HUDEP-2 (cell line): Measurements from ENCODE around the gene VPS8.
"Not testable (repeated sequence)": the region's sequence is repeated elsewhere in the genome, so short reads cannot be mapped to it uniquely, and the experiment has no call there.

Experiments used
- DNase-seq, 76 experiments: peaks; one replicate each; lab custom pipeline; 2025; ENCODE audit not compliant: unreplicated experiment in 76 of 76; lab: John Stamatoyannopoulos, UW

Gene VPS8

DNA sequence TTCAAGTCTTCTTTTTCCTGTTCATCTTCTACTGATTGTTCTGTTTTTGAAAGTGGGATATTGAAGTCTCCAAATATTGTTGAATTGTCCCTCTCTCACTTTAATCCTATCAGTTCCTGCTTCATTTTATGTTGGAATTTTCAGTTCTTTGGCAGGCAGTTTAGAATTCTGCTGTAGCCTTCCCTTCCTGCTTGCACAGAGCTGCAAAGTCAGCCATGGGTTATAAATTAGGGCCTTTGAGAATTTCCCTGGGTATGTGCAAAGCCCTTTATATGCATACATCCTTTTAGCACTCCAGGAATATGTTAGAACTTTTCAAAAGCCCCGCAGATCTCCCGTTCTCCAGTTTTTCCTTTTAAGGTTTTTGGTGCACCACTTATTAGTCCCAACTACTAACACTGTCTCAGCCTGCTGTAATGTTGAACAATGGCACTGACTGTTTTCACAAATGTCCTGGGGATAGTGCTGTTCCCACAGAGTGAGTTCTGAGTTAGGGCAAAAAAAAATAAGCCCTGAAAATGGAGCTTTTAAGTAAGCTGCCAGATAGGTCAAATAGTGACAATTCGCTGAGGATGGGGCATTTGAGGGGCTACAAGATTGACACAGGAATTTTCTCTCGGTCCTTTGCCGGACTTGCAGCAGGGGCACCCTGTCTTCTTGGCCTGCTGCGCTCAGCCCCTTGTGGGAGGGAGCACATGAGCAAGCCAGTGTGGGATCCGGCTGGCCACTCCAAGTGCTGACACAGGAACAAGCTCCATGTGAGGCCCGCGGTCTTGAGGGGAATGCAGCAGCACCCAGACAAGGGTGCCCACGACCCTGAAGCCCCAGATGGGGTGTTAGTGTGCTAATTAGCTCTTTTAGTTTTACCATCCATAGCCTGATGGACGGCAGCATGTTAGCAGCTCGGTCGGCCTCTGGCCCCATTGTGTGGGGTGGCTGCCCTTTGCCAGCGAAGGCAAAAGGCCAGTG lies 96.0 kb downstream of the VPS8 start:
- no peak for DNase-seq

GRCh38 chr3:184908859-184909258 lies 96.9 kb downstream of the VPS8 start:
- no peak for DNase-seq

DNA sequence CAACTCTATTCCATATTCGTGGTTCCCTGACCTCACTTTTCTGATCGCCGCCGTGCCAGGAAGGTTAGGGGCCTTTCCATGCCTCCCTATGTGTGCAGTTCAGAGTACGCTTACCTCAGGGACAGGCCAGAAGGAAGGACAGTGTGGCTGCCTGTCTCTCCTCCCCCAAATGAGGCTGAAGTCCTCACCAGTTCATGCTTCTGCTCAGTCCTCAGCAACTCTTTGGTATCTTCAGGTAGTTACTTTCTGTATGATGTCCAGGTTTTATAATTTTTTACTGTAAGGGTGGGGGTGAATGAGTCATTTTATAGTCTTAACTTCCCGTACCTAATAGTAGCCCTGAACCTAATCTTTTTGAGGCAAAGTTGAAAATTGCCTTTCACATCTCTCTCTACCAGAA lies 98.7 kb downstream of the VPS8 start:
- DNase-seq: no peak

DNA sequence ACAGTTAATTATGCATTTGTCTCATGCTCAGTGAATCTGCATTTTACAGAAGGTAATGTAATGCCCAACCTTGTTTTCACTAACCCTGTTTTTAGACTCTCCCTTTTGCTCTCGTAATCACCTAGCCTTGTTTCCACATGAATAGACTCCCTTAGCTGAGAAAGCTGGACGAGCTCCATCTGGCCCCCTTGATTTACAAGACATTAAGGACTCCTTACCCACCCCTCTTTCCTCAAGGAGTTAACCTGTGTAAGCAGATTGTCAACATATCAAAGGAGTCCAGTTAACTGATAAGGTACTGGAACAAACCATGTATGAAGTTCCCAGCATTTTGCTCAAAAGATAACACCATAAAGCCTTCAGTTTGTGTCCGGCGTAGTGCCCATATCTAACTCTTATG lies 99.6 kb downstream of the VPS8 start:
- DNase-seq: peak in 10 of 76 experiments; percentile 2 to 17 (median 4)

GRCh38 chr3:184912163-184912562 lies 100.2 kb downstream of the VPS8 start:
- DNase-seq: no peak

GRCh38 chr3:184914628-184915027 lies 102.7 kb downstream of the VPS8 start:
- no peak for DNase-seq

GRCh38 chr3:184918750-184919149 lies 106.8 kb downstream of the VPS8 start:
- DNase-seq: no peak

GRCh38 chr3:184919651-184920050 lies 107.7 kb downstream of the VPS8 start:
- DNase-seq: no peak

DNA sequence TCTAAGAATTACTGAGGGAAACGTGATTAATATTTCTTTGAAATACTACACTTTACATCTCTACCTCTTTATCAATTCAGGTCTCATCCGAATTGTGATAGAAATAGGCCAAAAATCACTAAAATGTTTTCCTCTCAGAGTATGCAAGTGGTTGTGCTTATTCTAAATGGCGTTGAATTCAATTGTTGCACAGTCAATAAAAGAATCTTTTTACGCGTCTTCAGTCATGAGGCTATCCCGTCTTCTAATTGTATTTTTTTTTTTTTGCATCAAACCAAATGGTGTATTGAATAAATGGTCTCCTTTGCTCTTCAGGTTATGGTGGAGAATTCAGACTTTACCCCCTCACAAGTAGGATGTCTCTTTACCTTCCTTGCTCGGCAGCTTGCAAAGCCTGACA lies 112.6 kb downstream of the VPS8 start:
- no peak for DNase-seq

- no peak for DNase-seq
Measured at GRCh38 chr3:184927796-184928315, 115.9 kb downstream of the VPS8 start.

GRCh38 chr3:184932777-184933176 lies 120.8 kb downstream of the VPS8 start:
- no peak for DNase-seq

GRCh38 chr3:184937611-184938010 lies 125.6 kb downstream of the VPS8 start:
- DNase-seq: no peak

DNA sequence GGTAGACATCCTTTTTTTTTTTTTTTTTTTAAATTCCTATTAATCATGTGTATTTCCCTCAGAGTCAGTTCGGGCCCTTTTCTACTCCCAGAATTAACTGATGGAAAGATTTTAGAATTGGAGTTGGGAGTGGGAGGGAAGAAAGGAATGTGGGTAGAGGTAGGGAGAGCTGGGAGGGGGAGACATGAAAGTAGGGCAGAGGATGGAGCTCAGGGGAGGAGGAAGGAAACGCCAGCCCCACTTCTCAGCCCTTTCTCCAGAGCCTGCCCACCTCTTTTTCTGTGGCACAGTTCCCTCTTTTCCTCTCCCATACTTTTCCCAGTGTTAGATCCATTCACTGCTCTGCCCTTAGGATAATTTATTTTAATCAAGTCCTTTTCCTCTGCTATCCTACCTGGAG lies 129.4 kb downstream of the VPS8 start:
- DNase-seq: no peak

- DNase-seq: no peak
Measured at GRCh38 chr3:184942735-184943134, 130.8 kb downstream of the VPS8 start.

GRCh38 chr3:184944241-184944640 lies 132.3 kb downstream of the VPS8 start:
- DNase-seq: no peak

- no peak for DNase-seq
Measured at GRCh38 chr3:184945886-184946625, 134.1 kb downstream of the VPS8 start.

GRCh38 chr3:184946917-184947316 lies 135.0 kb downstream of the VPS8 start:
- no peak for DNase-seq

- DNase-seq: no peak
Measured at GRCh38 chr3:184949251-184949965, 137.4 kb downstream of the VPS8 start.

GRCh38 chr3:184950816-184951215 lies 138.8 kb downstream of the VPS8 start:
- not testable (repeated sequence) for DNase-seq

DNA sequence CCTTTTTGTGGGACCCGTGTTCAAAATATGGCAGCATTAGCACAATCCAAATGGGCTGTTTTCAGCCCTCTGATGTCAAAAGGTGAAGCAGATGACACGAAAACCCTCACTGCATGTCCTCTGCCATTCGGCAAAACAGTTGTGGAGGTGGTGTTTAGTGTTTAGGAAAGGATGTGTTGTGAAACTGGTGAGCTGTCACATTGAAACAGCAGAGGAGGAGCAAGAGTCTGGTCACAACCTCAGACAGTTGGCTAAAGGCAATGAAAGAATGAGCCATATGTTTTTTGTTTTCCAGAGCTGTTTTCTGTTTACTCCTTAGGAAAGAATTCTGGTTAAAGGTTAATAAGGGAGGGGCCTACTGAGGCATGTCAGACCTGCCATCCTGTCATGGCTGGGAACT lies 140.7 kb downstream of the VPS8 start:
- DNase-seq: no peak

DNA sequence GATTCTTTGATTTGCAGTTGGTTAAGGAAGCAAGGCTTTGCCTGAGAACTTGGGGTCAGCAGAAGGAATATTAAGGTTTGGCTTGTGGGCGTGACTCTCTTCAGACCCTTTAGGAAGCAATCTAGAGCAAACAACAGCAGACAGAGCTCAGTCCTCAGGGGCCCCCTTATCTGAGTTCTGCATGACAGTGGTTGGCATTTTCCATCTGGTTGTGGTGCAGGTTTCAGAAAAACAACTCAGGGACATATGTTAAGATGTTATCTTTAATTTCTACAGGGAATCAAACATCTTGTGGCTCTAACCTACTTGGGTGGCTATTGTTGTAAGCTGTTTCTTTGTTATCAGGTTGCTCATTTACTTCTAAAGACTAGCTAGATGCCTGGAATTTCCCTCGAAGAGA lies 141.4 kb downstream of the VPS8 start:
- DNase-seq: peak in 38 of 76 experiments; percentile 1 to 63 (median 24)
